GM21423 (cell line): ENCODE measurements around the gene TTC28.

ENCODE experiments used
- ATAC-seq: cut with Tn5 transposase; IDR thresholded peaks from one replicate; pipeline ENCODE4 v1.9.1; 2021; ENCODE audit warnings: mild to moderate bottlenecking, moderate library complexity; ENCODE audit not compliant: unreplicated experiment

Gene TTC28

DNA sequence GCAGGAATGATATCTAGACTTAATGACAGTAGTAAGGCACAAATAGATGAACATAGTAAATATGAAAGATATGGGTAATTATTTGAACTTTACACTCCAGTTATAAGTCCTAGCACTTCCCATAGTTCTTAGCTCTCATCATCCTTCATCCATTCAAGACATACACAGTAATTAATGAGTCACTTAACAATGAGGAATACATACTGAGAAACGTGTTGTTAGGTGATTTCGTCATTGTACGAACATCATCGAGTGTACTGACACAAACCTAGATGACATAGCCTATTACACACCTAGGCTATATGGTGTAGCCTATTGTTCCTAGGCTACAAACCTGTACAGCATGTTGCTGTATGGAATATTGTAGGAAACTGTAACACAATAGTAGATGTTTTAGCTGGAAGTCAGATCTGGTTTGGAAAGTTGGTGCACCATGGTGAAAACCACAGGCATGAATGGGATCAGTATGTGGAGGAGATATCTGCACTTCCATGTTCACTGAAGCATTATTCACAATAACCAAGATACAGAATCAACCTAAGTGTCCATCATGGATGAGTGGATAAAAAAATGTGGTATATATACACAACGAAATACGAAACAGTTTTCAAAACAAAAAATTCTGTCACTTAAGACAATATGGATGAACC, 530.7 kb downstream of the TTC28 start:
- no peak for ATAC-seq

DNA sequence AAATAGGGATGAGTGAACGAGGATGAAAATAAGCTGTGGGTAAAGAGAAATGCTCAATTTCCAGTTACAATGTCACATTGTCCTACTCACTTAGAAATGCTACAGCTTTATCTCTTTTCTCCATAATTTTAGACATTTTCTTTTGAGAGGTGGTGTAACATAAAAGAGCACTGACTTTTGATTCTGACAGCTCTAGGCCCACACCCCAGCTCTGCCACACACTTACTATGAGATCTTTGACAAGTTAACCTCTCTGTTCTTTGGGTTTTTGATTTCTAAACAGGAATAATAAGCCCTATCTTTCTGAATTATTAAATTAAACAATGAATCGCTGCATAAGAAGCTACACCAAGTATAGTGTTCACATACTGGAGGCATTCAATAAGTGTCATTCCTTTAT, 532.2 kb downstream of the TTC28 start:
- ATAC-seq = no peak

DNA sequence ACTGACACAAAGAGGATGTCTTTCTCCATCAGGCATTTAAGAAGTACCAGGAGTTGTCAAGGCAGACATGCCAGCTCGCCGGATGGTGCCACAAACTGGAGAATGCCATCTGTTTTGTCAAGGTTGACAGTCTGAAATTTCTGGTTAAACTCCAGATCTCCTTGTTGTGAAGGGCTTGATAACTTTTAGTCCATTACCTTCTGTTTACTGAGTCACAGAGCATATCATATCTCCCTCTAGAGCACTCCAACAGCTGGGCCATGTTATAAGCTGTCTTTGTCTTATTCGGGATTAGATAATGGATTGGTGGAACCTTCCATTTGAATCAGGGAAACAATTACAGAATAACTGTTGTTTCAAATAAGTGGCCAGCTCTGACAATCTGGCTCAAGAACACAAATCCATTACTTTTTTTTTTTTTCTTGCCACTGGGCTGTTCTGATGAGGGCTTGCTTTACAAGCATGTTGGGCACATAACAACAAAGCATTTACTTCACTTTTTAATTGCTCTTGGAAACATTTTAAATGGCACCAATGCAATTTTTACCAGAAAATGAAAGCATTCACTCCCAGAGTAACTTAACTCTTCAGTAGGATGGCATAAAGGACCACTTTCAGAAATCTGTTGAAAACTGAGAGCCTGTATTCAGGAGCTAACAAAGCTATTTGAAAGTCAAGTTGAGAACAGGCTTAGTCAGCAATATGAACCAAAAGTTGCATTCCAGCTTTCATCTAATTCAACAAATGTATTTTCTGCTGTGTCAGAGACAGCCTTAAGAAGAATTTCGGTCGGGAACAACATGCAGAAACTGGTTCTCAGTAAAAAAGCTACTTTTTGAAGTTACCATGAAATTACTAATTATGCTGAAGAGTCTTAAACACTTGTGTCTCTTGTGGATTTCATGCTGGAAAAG, 533.0 kb downstream of the TTC28 start:
- no peak for ATAC-seq

DNA sequence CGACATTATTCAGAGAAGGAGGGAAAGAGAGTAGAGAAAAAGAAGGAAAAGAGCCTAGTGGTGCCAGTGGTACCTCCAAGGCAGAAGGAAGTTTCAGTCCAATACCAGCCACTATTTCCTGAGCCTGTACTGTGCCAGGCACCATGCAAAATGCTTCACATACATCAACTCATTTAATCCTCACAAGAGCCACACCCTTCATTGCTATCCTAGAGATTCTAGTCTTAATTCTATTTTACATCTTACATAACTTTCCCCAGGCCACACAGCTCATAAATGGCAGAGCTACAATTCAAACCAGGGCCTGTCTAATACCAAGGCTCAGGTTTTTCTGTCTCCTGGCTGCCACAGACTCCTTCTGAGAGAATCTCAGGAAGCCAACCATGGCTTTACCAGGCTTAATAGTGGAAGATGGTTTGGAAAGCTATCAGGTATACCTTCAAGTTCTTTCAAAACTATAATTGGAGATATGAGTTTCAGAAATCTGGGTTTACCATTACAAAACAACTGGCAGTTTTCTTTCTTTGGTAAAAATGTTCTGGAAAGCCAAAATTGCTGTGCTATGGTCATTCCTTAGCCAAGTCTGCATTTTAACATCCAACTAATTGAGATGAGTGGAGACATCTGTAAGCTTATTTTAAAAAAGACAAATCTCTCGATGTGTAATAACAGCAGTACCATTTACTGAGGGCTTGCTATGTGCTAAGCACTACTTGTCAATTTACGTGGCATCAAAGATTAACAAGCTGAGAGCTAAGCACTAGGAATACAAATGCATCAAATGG, 535.5 kb downstream of the TTC28 start:
- no peak for ATAC-seq

DNA sequence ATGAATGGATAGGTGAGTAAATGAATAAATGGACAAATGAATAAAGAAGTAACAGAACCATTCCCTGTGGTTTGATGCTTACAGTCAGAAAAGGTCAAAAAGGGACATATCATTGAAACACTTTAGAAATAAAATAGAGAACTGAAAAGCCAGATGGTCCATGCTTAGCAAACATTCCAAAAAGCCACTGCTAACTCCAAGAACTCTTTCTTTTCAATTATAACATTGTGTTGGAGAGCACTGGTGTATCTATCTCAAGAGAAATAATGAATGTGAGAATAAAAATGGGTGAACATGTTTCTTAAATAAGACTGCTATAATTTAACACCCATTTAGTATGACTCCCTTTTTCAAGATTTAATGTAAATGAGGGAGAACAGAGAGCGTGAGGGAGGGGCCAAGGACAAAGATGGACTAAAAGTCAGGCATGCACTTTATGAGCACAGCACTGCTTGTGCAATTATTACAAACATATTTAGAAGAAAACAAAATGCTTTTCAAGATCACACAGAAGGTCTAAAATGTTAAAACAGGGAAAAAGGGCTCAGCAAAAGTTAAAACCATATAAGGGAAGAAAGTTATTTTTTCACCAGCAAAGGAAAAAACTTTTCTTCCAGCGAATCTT, 536.3 kb downstream of the TTC28 start:
- no peak for ATAC-seq

DNA sequence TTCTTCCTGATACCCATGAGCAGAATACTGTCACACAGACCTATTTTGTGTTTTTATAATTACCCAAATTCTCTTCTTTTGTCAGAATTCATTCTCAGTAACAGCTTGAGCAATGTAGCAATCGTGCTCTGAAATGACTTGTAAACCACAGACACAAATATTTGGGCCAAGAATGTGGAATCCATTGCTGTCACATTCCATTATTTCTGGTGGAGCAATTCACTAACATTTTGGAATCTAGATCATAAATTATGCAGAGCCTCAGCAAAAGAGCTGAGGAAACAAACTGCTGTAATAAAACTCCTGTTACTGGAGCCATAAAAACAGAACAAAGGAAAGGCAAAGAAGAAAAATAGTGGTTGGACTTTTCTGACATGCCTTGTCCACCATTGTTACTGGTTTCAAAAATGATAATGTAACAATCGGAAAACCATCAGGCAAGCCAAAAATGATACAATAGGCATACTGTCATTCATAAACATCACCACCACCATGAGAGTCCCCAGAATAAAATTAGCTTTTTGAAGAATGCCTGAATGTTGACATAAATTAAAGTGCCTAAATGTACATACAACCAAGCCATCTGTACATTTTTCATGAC, 537.2 kb downstream of the TTC28 start:
- no peak for ATAC-seq

DNA sequence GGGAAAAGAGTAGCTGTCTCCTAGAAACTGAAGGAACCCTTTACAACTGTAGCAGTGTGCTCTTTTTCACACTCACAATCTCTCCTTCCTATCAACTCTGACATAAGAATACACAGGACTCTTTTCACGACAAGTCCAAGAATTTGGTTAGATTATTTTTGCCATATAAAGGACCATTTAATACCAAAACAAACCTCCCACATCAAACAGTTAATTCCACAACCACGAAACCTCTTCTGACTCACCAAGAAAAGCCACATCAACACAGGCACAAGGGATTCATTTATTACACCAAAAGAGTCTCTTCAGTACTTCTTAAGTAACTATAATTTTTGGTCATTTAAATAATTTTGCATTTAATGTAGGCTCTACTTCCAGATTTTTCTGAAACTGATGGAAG, 538.0 kb downstream of the TTC28 start:
- ATAC-seq = no peak

DNA sequence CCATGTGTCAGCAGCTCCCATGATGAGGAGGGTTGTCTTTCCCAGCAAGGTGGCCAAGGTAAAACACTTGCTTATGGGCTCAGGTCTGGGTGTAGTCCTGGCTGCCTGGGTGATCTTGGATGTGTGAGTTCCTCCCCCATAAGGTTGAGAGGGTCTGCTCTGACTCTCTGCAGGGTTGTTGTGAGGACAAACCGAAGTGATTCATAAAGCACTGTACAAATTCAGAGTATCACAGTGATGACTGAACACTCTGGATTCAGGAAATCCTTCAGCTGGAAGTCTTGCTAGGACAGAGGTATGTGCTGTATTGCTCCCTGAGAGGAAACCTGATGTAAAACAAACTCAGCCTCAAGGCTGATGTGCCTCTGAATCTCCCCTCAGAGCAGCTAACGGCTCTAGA, 539.7 kb downstream of the TTC28 start:
- no peak for ATAC-seq

DNA sequence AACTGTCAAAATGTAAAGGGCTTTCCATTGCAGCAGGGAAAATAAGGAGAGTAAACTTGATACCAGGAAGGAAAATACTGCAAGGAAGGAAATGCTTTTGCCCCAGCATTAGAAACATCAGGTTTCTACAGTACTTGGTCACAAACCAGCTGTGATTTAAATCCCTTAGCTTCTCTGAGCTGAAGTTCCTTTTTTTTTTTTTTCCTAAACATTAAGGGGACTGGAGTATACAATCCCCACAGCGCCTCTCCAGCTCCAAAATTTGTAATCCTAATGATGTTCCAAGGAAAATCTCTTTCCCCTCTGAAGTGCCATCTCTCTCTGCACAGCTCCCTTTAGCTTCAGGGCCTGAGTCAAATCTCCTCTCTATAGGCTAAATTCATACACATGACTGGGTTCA, 540.1 kb downstream of the TTC28 start:
- no peak for ATAC-seq

DNA sequence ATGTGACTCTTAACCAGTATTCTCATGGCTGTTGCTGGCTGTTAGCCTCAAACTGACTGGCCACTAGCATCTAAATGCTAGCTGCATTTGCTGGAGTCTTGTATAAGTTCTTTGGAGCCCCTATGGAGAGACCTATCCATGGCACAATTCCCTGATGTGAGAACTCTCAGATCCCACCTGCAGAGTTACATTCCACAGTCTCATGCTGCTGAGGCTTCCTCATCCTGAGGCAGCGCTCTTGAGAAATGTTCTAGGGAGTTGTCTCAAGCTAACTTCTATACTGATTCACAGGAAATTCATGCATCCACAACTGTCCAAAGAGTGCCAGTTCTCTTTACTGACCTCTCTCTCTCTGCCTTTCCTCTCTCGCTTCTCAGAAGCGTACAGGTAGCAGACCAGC, 542.6 kb downstream of the TTC28 start:
- no peak for ATAC-seq

DNA sequence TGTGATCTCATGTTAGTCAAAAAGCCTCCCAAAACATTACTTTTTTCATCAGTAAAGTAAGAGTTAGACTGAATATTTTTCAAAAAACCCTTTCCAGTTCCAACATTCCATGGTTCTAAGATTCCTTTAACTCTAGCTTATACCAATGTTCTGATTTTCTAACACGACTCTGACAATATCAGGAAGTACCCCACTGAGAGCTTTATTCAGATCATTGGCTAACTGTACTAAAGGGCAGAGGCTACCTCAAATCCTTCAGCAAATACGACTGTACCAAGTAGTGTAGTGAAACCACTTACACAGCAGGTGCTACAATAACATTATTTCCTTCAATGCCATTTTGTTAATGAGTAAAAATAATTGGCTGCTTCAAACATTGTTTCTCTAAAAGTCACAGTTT, 547.2 kb downstream of the TTC28 start:
- no peak for ATAC-seq

DNA sequence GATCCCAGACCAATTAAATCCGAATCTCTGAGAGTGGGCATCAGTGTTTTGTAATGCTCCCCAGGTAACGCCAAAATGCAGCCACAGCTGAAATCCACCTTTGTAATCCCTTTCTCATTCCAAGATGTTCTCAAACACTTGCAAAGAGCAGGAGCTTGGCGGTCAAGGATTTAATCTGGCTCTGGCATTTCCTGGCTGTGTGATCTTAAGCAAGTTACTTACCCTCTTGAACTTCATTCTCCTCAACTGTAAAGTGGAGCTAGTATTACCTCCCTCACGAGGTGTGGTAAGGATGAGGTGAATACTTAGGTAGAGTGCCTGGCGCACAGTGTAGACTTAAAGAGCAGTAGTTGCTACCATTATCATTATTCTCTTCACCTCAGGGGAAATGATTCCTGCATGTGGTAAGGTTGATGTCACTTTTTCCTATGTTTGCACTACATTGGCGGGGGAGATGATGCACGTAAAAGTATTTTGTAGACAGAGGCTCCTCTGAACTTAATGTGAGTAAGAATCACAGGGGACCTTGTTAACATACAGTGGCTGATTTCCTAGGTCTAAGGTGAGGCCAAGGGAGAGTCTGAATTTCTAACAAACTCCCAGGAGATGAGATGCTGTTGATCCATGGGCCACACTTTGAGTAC, 550.2 kb downstream of the TTC28 start:
- no peak for ATAC-seq

DNA sequence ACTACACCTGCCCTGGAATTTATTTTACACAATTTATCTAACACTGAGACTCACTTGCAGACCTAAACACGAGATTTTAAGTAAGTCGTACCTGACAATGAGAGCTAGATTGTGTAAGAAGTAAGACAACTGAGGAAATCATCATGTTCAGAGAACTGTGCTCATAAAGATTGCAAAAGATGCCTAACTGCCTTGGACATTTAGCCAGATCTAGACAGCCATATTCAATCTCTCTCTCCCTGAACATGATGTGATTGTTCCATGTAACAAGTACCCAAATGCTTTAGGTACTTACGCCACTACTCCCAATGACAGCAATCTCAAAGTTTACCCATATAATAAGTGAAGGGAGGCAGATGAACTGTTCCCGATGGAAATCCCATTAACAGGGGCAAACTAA, 550.8 kb downstream of the TTC28 start:
- ATAC-seq = no peak

DNA sequence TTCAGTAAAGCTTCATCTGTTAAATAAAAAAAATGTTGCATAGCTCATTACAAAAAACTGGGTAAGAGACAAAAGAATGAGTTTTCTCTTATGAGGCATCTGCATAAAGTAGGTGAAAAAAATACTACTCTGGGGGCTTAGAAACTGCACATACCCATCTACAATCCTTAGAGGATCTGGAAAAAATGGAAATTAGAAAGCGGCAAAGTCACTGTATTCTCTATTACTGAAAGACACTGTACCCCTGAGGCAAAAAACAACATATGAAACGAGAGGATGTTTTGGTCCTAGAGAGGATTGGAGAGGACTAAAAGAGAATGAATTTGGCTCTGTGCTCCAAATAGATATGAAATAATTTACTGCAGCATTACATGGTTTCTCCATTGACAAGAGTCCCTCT, 553.8 kb downstream of the TTC28 start:
- ATAC-seq = no peak

DNA sequence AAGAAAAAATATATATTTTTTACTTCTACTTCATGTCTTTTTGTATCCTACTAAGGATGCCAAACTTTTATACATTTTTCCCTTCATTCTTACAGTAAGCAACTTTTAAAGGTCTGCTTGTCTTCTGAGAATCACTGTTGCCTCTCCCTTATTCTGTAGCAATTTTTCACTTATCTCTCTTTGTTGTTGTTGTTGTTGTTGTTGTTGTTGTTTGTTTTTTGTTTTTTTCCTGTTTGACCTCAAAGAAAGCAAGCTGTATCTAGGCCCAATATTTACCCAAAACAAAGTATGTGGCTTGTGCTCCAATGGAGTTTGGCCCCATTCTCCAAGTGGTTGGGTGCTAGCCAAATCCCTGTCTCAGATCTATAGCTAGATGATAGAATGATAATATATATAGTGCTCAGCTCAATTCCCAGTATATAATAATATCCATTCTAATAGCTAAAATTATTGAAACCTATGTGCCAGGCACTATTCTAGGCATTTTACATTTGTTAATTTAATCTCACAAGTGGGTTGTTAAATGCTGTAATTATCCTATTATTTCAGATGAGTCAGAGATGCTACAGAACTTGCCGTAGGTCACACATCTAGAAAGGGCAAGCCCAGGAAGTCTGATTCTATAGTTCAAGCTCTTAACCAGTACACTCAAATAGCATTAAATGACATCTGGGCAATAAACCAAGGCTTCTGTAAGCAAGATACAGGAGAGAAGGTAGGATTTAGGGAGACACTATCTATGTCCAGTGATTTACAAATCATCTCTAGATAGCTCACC, 555.5 kb downstream of the TTC28 start:
- no peak for ATAC-seq

DNA sequence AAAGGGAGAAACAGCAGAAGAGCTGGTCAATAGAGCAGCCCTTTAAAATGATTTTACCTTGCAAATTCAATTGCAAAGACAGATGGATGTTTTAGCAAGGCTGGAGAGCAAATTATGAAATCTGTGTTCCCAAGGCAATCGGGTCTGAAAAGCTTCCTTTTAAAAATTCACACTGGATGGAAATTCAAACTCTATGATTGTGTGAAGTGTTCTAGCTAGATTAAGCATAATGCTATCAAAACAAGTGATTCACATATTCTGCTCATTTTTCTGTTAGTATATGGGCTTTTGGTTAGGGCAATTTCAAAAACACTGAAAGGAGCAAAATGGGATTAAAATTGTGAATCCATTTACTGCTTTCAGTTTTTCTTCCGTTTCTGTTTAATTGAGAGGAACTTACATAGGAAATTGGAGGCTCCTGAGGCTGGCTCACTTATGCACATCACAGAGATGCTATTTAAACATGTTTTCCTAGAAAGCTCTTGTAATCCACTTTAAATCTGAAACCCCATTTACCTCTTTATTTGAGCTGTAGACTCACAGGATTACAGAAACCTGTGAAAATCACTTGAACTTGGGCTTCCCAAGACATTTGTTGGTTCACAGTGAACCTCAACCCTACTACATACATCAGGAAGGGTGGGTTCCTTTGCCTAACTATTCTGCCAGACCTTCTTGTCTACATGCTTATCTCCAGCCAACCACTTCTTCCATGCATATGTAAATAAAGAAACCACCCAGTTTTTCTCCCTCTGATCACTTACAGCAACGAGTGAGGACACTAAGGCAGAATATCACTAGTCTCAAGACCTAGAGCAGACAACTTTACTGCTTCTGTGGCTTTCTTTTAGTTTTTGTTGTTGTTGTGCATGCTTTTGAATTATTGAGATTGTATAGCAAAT, 558.7 kb downstream of the TTC28 start:
- no peak for ATAC-seq

DNA sequence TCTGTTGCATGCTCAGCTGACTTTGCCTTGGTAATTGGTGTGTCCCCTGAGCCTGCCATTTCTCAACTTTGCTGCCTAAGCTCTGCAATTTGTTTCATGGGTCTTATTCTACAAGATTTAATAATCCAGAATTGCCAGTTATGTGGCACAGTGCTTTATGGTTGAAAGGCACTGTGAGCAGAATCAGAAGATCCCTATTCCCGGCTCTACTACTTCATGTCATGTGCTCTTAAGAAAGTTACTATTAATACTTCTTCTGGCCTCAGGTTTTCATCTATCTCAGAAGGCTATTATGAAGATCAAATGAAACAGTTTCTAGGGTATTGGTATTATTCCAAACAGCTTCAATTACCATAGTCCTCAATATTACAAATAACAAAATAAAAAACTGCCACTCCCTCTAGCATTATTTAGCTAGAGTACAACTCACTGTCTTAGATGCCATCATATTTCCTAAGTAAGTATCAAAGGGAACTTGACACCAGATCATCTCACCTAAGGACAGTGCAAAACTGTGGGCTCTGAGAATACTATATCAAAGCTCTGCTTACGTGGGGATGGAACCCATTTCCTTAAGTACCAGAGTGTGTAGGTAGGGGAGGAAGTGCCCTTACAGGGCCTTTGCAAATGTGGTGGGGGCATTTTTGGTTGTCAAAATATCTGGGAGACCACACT, 560.5 kb downstream of the TTC28 start:
- ATAC-seq = no peak

DNA sequence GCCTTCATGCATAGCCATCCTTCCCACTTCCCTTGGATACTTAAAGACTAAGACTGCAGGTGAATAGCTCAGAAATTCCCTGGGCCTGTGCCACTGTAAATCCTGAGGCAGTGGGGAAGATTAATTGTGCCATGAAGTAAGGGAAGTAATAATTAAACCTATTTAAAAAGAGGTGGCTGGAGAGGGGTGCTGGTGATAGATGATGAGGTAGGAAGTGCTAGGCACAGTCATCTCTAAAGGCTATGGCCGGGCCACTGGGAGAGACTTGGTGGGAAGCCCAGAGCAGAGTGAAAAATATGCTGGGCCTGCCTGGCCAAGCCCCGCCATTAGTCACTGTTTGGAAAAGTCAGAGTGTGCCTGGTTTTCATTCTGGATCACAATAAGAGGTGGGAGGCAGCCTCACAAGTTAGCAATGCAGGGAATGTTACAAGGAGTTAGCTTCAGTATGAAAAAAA, 563.4 kb downstream of the TTC28 start:
- no peak for ATAC-seq
